ENCODE data around the gene ZNF664. TPM values are rescaled to one million over a fixed set of nuclear protein-coding genes. Genes with fewer than 3 reads are reported as not detected.

ZNF664 gene
- polyA plus RNA-seq, 3 donors: 1.5 to 20.9 (median 2.7) TPM

GRCh38 chr12:123944696-123945095 lies 28.3 kb upstream of the ZNF664 start:
- Histone ChIP-seq H3K36me3 (replicated peaks in 1 of 2; ENCODE audit: control insufficient read depth in 1 of 2, insufficient read depth in 2 of 2, low read length in 2 of 2) (peaks cover 0 to 11% of the 10 kb centered on the region in 2 donors), H3K9me3 (replicated peaks in 1 of 2; ENCODE audit: control insufficient read depth in 1 of 2, insufficient read depth in 1 of 2, low read length in 2 of 2) (peaks cover 20 to 30% of the 10 kb centered on the region in 2 donors), H3K27me3 (ENCODE audit: control insufficient read depth in 2 of 2, insufficient read depth in 2 of 2, low read length in 2 of 2) (no peaks in the 10 kb centered on the region), H3K4me3 (replicated peaks in 1 of 3; ENCODE audit: low read depth in 2 of 3, low read length in 3 of 3) (no peak overlapping the region), H3K9ac (ENCODE audit: insufficient read depth, low read length, poor library complexity, severe bottlenecking) (no peak overlapping the region), H3K4me1 (ENCODE audit: control insufficient read depth in 1 of 2, insufficient read depth in 2 of 2, low read length in 2 of 2) (peaks cover 10 to 16% of the 10 kb centered on the region in 2 donors), H2AFZ (ENCODE audit: insufficient read depth, low read depth, low read length, poor library complexity, severe bottlenecking) (no peak overlapping the region), H4K20me1 (ENCODE audit: insufficient read depth, low read length) (no peaks in the 10 kb centered on the region), H3K4me2 (replicated peaks; ENCODE audit: extremely low read depth, low read length, poor library complexity, severe bottlenecking) (no peak overlapping the region), H3K27ac (ENCODE audit: low read depth in 1 of 2, low read length in 2 of 2) (no peak overlapping the region), H3K79me2 (ENCODE audit: insufficient read depth, low read length) (no peaks in the 10 kb centered on the region)
- Mint-ChIP-seq H3K36me3 (peaks cover 11 to 20% of the 10 kb centered on the region in 2 donors), H3K4me3 (no peak overlapping the region), H3K27ac (peak overlapping the region in 1 of 7 donors; percentile 6), H3K27me3 (ENCODE audit: low read depth in 3 of 3) (peaks cover 0 to 2% (median 1%) of the 10 kb centered on the region in 3 donors), H3K9me3 (peaks cover 10 to 26% (median 21%) of the 10 kb centered on the region in 7 donors), H3K4me1 (peaks cover 18% of the 10 kb centered on the region)
- intact Hi-C loops (cut with micrococcal nuclease): no loop called here
- no peak for DNase-seq
- 69% methylated on average over 10 of the region's 10 CpGs for WGBS (ENCODE audit: insufficient coverage)
- TF ChIP-seq CTCF (IDR thresholded peaks at IDR 0.05): no peak

- 90% methylated on average over 16 of the region's 25 CpGs for WGBS (ENCODE audit: insufficient coverage)
- Histone ChIP-seq H3K4me2 (replicated peaks; ENCODE audit: extremely low read depth, low read length, poor library complexity, severe bottlenecking) (no peak overlapping the region), H3K4me1 (ENCODE audit: control insufficient read depth in 1 of 2, insufficient read depth in 2 of 2, low read length in 2 of 2) (peaks cover 8 to 14% of the 10 kb centered on the region in 2 donors), H2AFZ (ENCODE audit: insufficient read depth, low read depth, low read length, poor library complexity, severe bottlenecking) (no peak overlapping the region), H4K20me1 (ENCODE audit: insufficient read depth, low read length) (no peaks in the 10 kb centered on the region), H3K79me2 (ENCODE audit: insufficient read depth, low read length) (no peaks in the 10 kb centered on the region), H3K9ac (ENCODE audit: insufficient read depth, low read length, poor library complexity, severe bottlenecking) (no peak overlapping the region), H3K4me3 (replicated peaks in 1 of 3; ENCODE audit: low read depth in 2 of 3, low read length in 3 of 3) (no peak overlapping the region), H3K27me3 (ENCODE audit: control insufficient read depth in 2 of 2, insufficient read depth in 2 of 2, low read length in 2 of 2) (no peaks in the 10 kb centered on the region), H3K27ac (ENCODE audit: low read depth in 1 of 2, low read length in 2 of 2) (no peak overlapping the region), H3K36me3 (replicated peaks in 1 of 2; ENCODE audit: control insufficient read depth in 1 of 2, insufficient read depth in 2 of 2, low read length in 2 of 2) (peaks cover 0 to 11% of the 10 kb centered on the region in 2 donors), H3K9me3 (replicated peaks in 1 of 2; ENCODE audit: control insufficient read depth in 1 of 2, insufficient read depth in 1 of 2, low read length in 2 of 2) (peaks cover 20 to 30% of the 10 kb centered on the region in 2 donors)
- Mint-ChIP-seq H3K27ac (no peak overlapping the region), H3K27me3 (ENCODE audit: low read depth in 3 of 3) (peaks cover 0 to 2% (median 1%) of the 10 kb centered on the region in 3 donors), H3K9me3 (peaks cover 10 to 24% (median 21%) of the 10 kb centered on the region in 7 donors), H3K36me3 (peaks cover 11 to 17% of the 10 kb centered on the region in 2 donors), H3K4me3 (no peak overlapping the region), H3K4me1 (peaks cover 17% of the 10 kb centered on the region)
- TF ChIP-seq CTCF (IDR thresholded peaks at IDR 0.05): no peak
- no peak for DNase-seq
- intact Hi-C loops (cut with micrococcal nuclease): no loop called here
Measured at GRCh38 chr12:123945287-123946151, 27.5 kb upstream of the ZNF664 start.
